WERI-Rb-1 (cell line): Measurements from ENCODE around the gene LRRC72.

Experiments used
- DNase-seq: peaks from one replicate; pipeline ENCODE4 v3.0.0-alpha.2; 2020
- H3K27ac ChIP-seq: fragments of 250-450 bp; sonication (Bioruptor Pico); 2 replicates; pipeline ENCODE4 v1.5.1; 2020; ENCODE audit warnings: mild to moderate bottlenecking, moderate library complexity
- H3K27me3 ChIP-seq: fragments of 250-450 bp; sonication (Bioruptor Pico); 2 replicates; pipeline ENCODE4 v1.5.1; 2021; ENCODE audit warnings: mild to moderate bottlenecking, low read depth, moderate library complexity; ENCODE audit not compliant: insufficient read depth, severe bottlenecking
- H3K36me3 ChIP-seq: fragments of 250-450 bp; sonication (Bioruptor Pico); 2 replicates; pipeline ENCODE4 v1.5.1; 2020; ENCODE audit warnings: mild to moderate bottlenecking, moderate library complexity
- H3K4me3 ChIP-seq: 2 replicates; pipeline ENCODE4 v1.5.1; 2011; ENCODE audit warnings: low read depth, mild to moderate bottlenecking, control low read depth, low read length
- H3K9me3 ChIP-seq: fragments of 250-450 bp; sonication (Bioruptor Pico); 2 replicates; pipeline ENCODE4 v1.5.1; 2021; ENCODE audit warnings: mild to moderate bottlenecking, moderate library complexity; ENCODE audit not compliant: severe bottlenecking
- CTCF ChIP-seq: IDR thresholded peaks from 2 replicates; pipeline ENCODE4 v1.5.1; 2011; ENCODE audit warnings: low read depth, mild to moderate bottlenecking, control low read depth, inconsistent platforms, low read length

LRRC72 gene

DNA sequence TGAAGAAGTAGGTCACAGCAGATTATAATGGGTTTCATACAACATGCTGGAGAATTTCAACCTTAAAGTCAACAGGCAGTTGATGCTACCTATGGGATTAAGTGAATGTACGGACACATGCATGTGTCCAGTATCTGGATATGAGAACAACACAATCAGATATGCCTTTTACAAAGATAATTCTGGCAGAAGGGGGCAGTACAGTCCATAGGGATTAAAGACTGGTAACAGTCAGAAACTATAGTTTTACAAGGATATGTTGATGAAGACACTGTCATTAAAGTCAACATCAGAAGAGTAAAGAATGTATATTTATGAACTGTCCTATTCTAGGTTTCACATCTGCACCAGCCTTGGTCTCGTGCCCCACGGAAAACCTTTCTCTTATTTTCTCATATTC, 77.4 kb downstream of the LRRC72 start:
- Histone ChIP-seq H3K36me3 (peaks cover 30% of the 10 kb centered on the region), H3K9me3 (no peaks in the 10 kb centered on the region), H3K4me3 (no peak overlapping the region), H3K27ac (no peak overlapping the region), H3K27me3 (no peaks in the 10 kb centered on the region)
- TF ChIP-seq CTCF, result no peak
- no peak for DNase-seq

DNA sequence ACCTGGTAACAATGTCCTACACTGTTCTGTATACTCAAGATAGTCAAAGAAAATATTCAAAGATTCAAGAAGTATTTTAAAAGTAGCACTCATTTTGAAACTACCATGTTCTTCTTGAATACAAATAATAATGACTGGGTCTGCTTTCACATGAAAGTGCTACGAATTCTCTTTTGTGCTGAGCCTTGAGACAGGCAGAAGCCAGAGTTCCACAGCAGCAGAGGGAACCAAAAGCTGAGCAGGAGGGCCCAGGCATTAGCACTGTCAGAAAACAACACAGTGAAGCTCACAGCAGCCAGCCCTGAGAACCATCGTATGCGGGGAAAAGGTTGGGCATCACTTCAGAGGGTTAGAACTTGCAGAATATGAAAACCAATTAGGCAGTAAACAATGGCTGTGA, 80.1 kb downstream of the LRRC72 start:
- H3K4me3 ChIP-seq, result no peak overlapping the region
- no peak overlapping the region for H3K27ac ChIP-seq
- TF ChIP-seq CTCF, result no peak
- H3K27me3 ChIP-seq, result no peaks in the 10 kb centered on the region
- peaks cover 21% of the 10 kb centered on the region for H3K36me3 ChIP-seq
- DNase-seq, result no peak
- no peaks in the 10 kb centered on the region for H3K9me3 ChIP-seq

DNA sequence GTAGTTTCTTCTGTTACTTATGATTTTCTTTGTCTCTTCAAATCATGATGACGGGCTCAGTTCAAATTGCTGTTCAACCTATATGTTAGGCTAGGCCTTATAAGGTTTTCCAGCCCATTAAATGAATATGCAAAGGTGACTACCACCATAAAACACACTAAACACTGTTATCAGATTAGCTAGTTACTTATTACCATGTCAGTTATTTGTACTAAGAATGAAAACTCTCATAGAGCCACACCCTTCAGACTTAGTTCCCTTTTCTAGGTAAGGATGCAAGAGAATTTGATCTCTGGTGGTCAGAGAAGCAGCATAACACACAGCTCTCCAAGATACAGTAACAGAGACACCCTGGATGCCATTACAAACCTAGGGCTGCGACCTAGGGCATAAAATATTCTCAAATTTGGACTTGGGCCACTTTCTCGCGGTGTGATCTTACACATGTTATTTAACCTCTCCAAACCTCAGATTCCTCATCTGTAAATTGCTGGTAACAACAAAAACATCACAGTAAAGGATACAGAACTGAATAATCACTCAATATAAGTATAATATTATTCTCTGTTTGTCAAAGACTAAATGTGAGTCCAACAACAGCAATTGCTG, 83.3 kb downstream of the LRRC72 start:
- DNase-seq, result no peak
- no peaks in the 10 kb centered on the region for H3K9me3 ChIP-seq
- H3K4me3 ChIP-seq, result no peak overlapping the region
- H3K27me3 ChIP-seq, result no peaks in the 10 kb centered on the region
- H3K36me3 ChIP-seq, result peaks cover 8% of the 10 kb centered on the region; the same call in 1 of the 2 replicates
- no peak overlapping the region for H3K27ac ChIP-seq
- no peak for TF ChIP-seq CTCF

DNA sequence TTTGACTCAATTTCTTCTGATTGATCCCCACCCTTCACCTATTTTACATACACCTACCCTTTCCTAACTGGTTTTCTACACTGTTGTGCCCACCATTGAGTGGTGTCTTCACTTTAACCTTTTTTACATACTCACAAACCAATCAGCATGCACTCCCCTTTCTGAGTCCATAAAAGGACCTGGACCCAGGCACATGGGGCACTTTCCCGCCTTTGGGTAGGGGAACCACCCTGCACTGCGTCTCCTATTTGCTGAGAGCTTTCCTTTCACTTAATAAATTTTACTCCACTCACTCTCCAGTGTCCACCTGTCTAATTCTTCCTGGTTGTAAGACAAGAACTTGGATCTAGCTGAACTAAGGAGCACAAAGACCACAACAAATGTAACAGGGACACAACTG, 85.1 kb downstream of the LRRC72 start:
- Histone ChIP-seq H3K4me3 (no peak overlapping the region), H3K27ac (no peak overlapping the region), H3K36me3 (peaks cover 8% of the 10 kb centered on the region), H3K9me3 (no peaks in the 10 kb centered on the region), H3K27me3 (no peaks in the 10 kb centered on the region)
- no peak for TF ChIP-seq CTCF
- DNase-seq, result no peak

DNA sequence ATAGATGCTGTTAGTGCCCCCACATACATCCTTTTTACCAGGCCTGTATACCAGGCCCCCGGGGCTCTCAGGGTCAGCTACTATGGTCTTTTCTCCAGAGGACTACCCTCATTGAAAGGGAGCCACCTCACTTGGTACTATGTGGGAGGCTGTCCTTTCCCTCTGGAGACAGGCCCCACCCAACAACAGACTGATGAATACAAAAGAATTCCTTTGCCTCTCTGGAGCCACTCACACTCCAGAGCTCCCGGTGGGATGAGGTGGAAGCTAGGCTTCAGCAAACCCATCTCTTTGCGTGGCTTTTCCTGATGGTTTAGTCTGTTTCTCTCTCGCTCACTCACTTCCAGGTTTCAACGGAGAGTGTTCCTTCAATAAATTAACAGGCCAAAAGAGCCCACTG, 88.6 kb downstream of the LRRC72 start:
- TF ChIP-seq CTCF, result no peak
- Histone ChIP-seq H3K9me3 (no peaks in the 10 kb centered on the region), H3K27ac (no peak overlapping the region), H3K27me3 (no peaks in the 10 kb centered on the region), H3K36me3 (peaks cover 4% of the 10 kb centered on the region), H3K4me3 (no peak overlapping the region)
- DNase-seq, result no peak

GRCh38 chr7:16616122-16616521, 89.5 kb downstream of the LRRC72 start:
- Histone ChIP-seq H3K27me3 (no peaks in the 10 kb centered on the region), H3K36me3 (peaks cover 4% of the 10 kb centered on the region), H3K27ac (no peak overlapping the region), H3K4me3 (no peak overlapping the region), H3K9me3 (no peaks in the 10 kb centered on the region)
- no peak for DNase-seq
- no peak for TF ChIP-seq CTCF
